A549 (cell line): ENCODE results near the gene GSK3B. TPM values are rescaled to one million over a fixed set of nuclear protein-coding genes. Genes with fewer than 3 reads are reported as not detected.

Experiments
- ATAC-seq, 2 experiments: fragments of 200-7000 bp in 1 of 2; fragments of >200 bp in 1 of 2; cut with Nextera tagmentation in 1 of 2; cut with Tn5 transposase in 1 of 2; 3 replicates each; pipeline versions ENCODE4 v1.8.0 to v1.9.1; 2018 to 2020; ENCODE audit warnings: mild to moderate bottlenecking in 1 of 2, moderate library complexity in 1 of 2
- CTCF ChIA-PET: fragments of 300-600 bp; sonication (Branson Sonifier 250); formaldehyde crosslinking; extraction: SDS; loops from one replicate; lab custom pipeline; 2021; ENCODE audit warnings: antibody characterized with exemption, inconsistent platforms; lab: Yijun Ruan, JAX
- POLR2A ChIA-PET: fragments of 350-600 bp; formaldehyde crosslinking; extraction: SDS; loops from one replicate; lab custom pipeline; 2021; ENCODE audit warnings: antibody characterized with exemption, inconsistent platforms; lab: Yijun Ruan, JAX
- DNase-seq, 2 experiments: peaks; one replicate each; pipeline versions ENCODE4 v3.0.0 to v3.0.0-alpha.2; 2011 to 2016; ENCODE audit warnings: low read depth in 1 of 2, low spot score in 1 of 2
- FAIRE-seq: peaks from 2 replicates; lab custom pipeline; 2011; peaks lifted over from hg19 to GRCh38; lab: Jason Lieb, UNC
- H3K27ac ChIP-seq, 2 experiments: fragments of >200 bp; sonication (Bioruptor Twin); formaldehyde crosslinking; 3 replicates each; pipeline ENCODE4 v1.5.1; 2016 to 2017
- H3K4me1 ChIP-seq: fragments of >200 bp; sonication (Bioruptor Twin); formaldehyde crosslinking; 3 replicates; pipeline ENCODE4 v1.6.1; 2016
- H3K4me2 ChIP-seq: fragments of >200 bp; sonication (Bioruptor Twin); formaldehyde crosslinking; 3 replicates; pipeline ENCODE4 v1.6.1; 2016
- H3K4me3 ChIP-seq: fragments of >200 bp; sonication (Bioruptor Twin); formaldehyde crosslinking; 3 replicates; pipeline ENCODE4 v1.5.1; 2016
- H3K9me3 ChIP-seq: fragments of >200 bp; sonication (Bioruptor Twin); formaldehyde crosslinking; 3 replicates; pipeline ENCODE4 v1.6.1; 2016
- BHLHE40 ChIP-seq: IDR thresholded peaks from 2 replicates; pipeline ENCODE4 v1.6.1; 2012; ENCODE audit warnings: low read depth, low read length, inconsistent platforms
- CBX2 ChIP-seq: fragments of 200-600 bp; sonication (generic); IDR thresholded peaks from 2 replicates; pipeline ENCODE4 v1.6.1; 2016; ENCODE audit warnings: low read depth, mild to moderate bottlenecking, borderline replicate concordance
- CTCF ChIP-seq: fragments of >200 bp; sonication (Bioruptor Twin); formaldehyde crosslinking; IDR thresholded peaks from 3 replicates; pipeline ENCODE4 v1.5.1; 2016
- E2F6 ChIP-seq: IDR thresholded peaks from 2 replicates; pipeline ENCODE4 v1.6.1; 2012; ENCODE audit warnings: low read depth, borderline replicate concordance
- EP300 ChIP-seq, 2 experiments: fragments of >200 bp; sonication (Bioruptor Twin); formaldehyde crosslinking; IDR thresholded peaks; 2 replicates in 1 of 2; 3 replicates in 1 of 2; pipeline ENCODE4 v1.6.1; 2016 to 2017
- ESRRA ChIP-seq: fragments of 150-350 bp; IDR thresholded peaks from 2 replicates; pipeline ENCODE4 v1.6.1; 2014; ENCODE audit warnings: mild to moderate bottlenecking, low read length, borderline replicate concordance
- FOXS1 ChIP-seq: fragments of 250-450 bp; sonication (Bioruptor Pico); IDR thresholded peaks from 2 replicates; pipeline ENCODE4 v1.5.0; 2020; ENCODE audit warnings: mild to moderate bottlenecking, moderate library complexity
- GATA3 ChIP-seq: IDR thresholded peaks from 2 replicates; pipeline ENCODE4 v1.6.1; 2012; ENCODE audit warnings: borderline replicate concordance
- HMGXB4 ChIP-seq: fragments of 250-450 bp; sonication (Bioruptor Pico); IDR thresholded peaks from 2 replicates; pipeline ENCODE4 v1.5.0; 2021; ENCODE audit warnings: mild to moderate bottlenecking, moderate library complexity, borderline replicate concordance
- HOXA7 ChIP-seq: fragments of 250-450 bp; sonication (Bioruptor Pico); IDR thresholded peaks from 2 replicates; pipeline ENCODE4 v1.5.0; 2020; ENCODE audit warnings: mild to moderate bottlenecking, moderate library complexity
- HOXB13 ChIP-seq: fragments of 250-450 bp; sonication (Bioruptor Pico); IDR thresholded peaks from 2 replicates; pipeline ENCODE4 v1.5.0; 2020; ENCODE audit warnings: low read depth, mild to moderate bottlenecking, moderate library complexity
- JUNB ChIP-seq: fragments of >200 bp; sonication (Bioruptor Twin); formaldehyde crosslinking; IDR thresholded peaks from 2 replicates; pipeline ENCODE4 v1.6.1; 2016
- KDM1A ChIP-seq: fragments of 200-600 bp; sonication (generic); IDR thresholded peaks from 2 replicates; pipeline ENCODE4 v1.6.1; 2016; ENCODE audit warnings: low read depth, mild to moderate bottlenecking
- MAFK ChIP-seq: fragments of 450-650 bp; IDR thresholded peaks from 2 replicates; pipeline ENCODE4 v1.6.1; 2014; ENCODE audit not compliant: partially characterized antibody
- MAX ChIP-seq: IDR thresholded peaks from 2 replicates; pipeline ENCODE4 v1.6.1; 2012
- MYC ChIP-seq: IDR thresholded peaks from 2 replicates; pipeline ENCODE4 v1.6.1; 2012; ENCODE audit warnings: mild to moderate bottlenecking, inconsistent platforms, low read length, improper control_type of control experiment, borderline replicate concordance
- NPAS2 ChIP-seq: fragments of 250-450 bp; sonication (Bioruptor Pico); IDR thresholded peaks from 2 replicates; pipeline ENCODE4 v1.8.0; 2022; ENCODE audit warnings: mild to moderate bottlenecking, moderate library complexity, borderline replicate concordance
- NR3C1 ChIP-seq: fragments of >200 bp; sonication (Bioruptor Twin); formaldehyde crosslinking; IDR thresholded peaks from 3 replicates; pipeline ENCODE4 v1.6.1; 2017
- POLR2A ChIP-seq: IDR thresholded peaks from 2 replicates; pipeline ENCODE4 v1.6.1; 2012; ENCODE audit warnings: mild to moderate bottlenecking, low read length
- RAD21 ChIP-seq, 2 experiments: fragments of >200 bp in 1 of 2; sonication (Bioruptor Twin) in 1 of 2; formaldehyde crosslinking in 1 of 2; IDR thresholded peaks in 1 of 2; conservative IDR thresholded peaks in 1 of 2; 2 replicates in 1 of 2; 3 replicates in 1 of 2; pipeline ENCODE4 v1.6.1; 2012 to 2018; ENCODE audit warnings: inconsistent platforms in 1 of 2
- RCOR1 ChIP-seq: fragments of 150-350 bp; IDR thresholded peaks from 2 replicates; pipeline ENCODE4 v1.6.1; 2014; ENCODE audit warnings: antibody characterized with exemption, low read length, low read depth
- REST ChIP-seq: fragments of 200-600 bp; sonication (generic); IDR thresholded peaks from 2 replicates; pipeline ENCODE4 v1.6.1; 2016; ENCODE audit warnings: antibody characterized with exemption, mild to moderate bottlenecking, moderate library complexity
- ZC3H11A ChIP-seq: fragments of 450-650 bp; IDR thresholded peaks from 2 replicates; pipeline ENCODE4 v1.6.1; 2014; ENCODE audit warnings: antibody characterized with exemption, mild to moderate bottlenecking
- ZNF302 ChIP-seq: fragments of 250-450 bp; sonication (Bioruptor Pico); IDR thresholded peaks from 2 replicates; pipeline ENCODE4 v1.9.0; 2021; ENCODE audit warnings: inconsistent platforms, mild to moderate bottlenecking, moderate library complexity
- WGBS: methylation state at CpG from one replicate; pipeline ENCODE4 v1.1.6; 2017; ENCODE audit errors: missing lambda C conversion rate; 5-methylcytosine and 5-hydroxymethylcytosine counted together
- polyA plus RNA-seq, 4 experiments: library from polyadenylated mRNA; depleted of rRNA in 3 of 4; stranded (reverse); fragments of >200 nt; fragmentation: RNase III in 1 of 4; extraction: RNeasy Plus Mini Kit Qiagen cat#74134 plus additional on column Dnase treatment in 1 of 4; gene quantifications; 2 replicates in 3 of 4; 3 replicates in 1 of 4; pipeline ENCODE4 v1.2.3, GENCODE V29; 2011 to 2017

The GSK3B gene
- polyA plus RNA-seq, 2 of the 4 experiments (the other 2 are of a cell fraction) = 30.0 to 49.8 TPM

- FAIRE-seq = no peak
- Histone ChIP-seq H3K4me2 (no peak within 1 kb of the TSS), H3K27ac (no peak within 1 kb of the TSS)
- POLR2A ChIA-PET = no interaction called here
- no peak for ATAC-seq
- TF ChIP-seq NR3C1 (no peak), BHLHE40 (no peak), CTCF (no peak), HMGXB4 (CRISPR knock-in tag) (no peak), GATA3 (no peak), RAD21 (conservative IDR thresholded peaks at IDR 0.05 in 1 of 2, IDR thresholded peaks at IDR 0.05 in 1 of 2) (no peak), ZNF302 (CRISPR knock-in tag) (no peak), FOXS1 (no peak), KDM1A (no peak), MAFK (no peak), ESRRA (no peak), MAX (no peak), MYC (no peak), ZC3H11A (no peak), HOXA7 (no peak)
- TF ChIP-seq, all 56 proteins: peak for 0
- no peak for DNase-seq
- 78% methylated on average over 10 of the region's 10 CpGs for WGBS
- no peak within 1 kb of the TSS for H3K4me3 ChIP-seq
- H3K9me3 ChIP-seq = 0 out of 3 replicates have a peak, but pooled peaks cover under 1% of the 10 kb centered on the region
- CTCF ChIA-PET = no interaction called here
- peaks cover 4% of the 10 kb centered on the region; the same call in 1 of the 3 replicates for H3K4me1 ChIP-seq
These were observed 312.7 kb downstream of the GSK3B start, which contains the start of gene NR1I2 for GRCh38 chr3:119781330-119782198. TSS of gene NR1I2 (plus strand) at chr3:119782101.

- no peak for FAIRE-seq
- WGBS = 82% methylated on average over 2 of the region's 2 CpGs
- Histone ChIP-seq H3K4me1 (peaks cover 4% of the 10 kb centered on the region; the same call in 1 of the 3 replicates), H3K4me3 (no peak overlapping the region), H3K9me3 (0 out of 3 replicates have a peak, but pooled peaks cover 2% of the 10 kb centered on the region), H3K27ac (peak overlapping the region in 1 of 2 experiments; percentile 27; a peak in 1 of 6 replicates), H3K4me2 (no peak overlapping the region)
- POLR2A ChIA-PET = no interaction called here
- DNase-seq = no peak
- CTCF ChIA-PET = interaction anchor here (1.1 kb wide), 1 partner anchor 26 kb away, joined by 3 read pairs; no protein-coding TSS in a partner anchor
- ATAC-seq = peak in 1 of 2 experiments; percentile 39; a peak in 2 of 6 replicates
- no peak for TF ChIP-seq MAFK
- TF ChIP-seq HOXB13 (CRISPR knock-in tag) = no peak
- no peak for TF ChIP-seq CBX2
- TF ChIP-seq ZNF302 (CRISPR knock-in tag) = no peak
- no peak for TF ChIP-seq EP300 (IDR thresholded peaks at IDR 0.05)
- TF ChIP-seq POLR2A = no peak
- TF ChIP-seq JUNB = no peak
- TF ChIP-seq RCOR1 = no peak
- TF ChIP-seq NR3C1 = no peak
- TF ChIP-seq CTCF = no peak
- no peak for TF ChIP-seq REST
- no peak for TF ChIP-seq E2F6
- no peak for TF ChIP-seq NPAS2
These were observed 314.4 kb downstream of the GSK3B start for GRCh38 chr3:119779731-119780383.
